Measurements from ENCODE around the gene FAM13A.

FAM13A gene

DNA sequence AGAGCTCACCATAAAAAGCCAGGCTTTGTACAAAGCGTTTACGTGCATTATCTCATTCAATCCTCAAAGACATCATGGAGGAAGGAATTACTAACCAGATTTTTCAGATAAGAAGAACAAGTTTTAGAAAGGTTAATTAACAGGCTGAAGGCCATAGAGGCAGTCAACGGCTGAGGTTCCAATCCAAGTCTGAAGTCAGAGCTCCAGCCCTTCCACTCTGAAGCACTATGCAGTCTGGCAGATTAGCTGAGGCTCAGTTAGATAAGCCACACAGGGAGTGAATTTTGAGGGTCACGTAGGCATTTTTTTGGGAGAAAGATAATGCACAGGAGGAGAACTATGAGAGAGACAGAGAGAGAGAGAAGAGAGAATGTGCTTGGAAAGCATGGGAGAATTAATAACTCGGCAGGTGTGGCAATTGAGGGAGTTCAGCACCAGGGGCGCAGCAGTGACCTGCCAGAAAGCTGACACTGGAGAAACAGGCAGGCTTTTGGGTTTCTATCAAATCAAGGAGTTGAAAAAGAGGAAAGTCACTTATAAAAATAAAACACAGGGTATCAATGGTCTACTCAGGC, 242.9 kb downstream of the FAM13A start:
- Histone ChIP-seq H3K4me3 (ENCODE audit: low read length) (no peak overlapping the region), H4K20me1 (ENCODE audit: control insufficient read depth, insufficient read depth, low read depth, low read length) (no peaks in the 10 kb centered on the region)
- TF ChIP-seq, protein P1, sequence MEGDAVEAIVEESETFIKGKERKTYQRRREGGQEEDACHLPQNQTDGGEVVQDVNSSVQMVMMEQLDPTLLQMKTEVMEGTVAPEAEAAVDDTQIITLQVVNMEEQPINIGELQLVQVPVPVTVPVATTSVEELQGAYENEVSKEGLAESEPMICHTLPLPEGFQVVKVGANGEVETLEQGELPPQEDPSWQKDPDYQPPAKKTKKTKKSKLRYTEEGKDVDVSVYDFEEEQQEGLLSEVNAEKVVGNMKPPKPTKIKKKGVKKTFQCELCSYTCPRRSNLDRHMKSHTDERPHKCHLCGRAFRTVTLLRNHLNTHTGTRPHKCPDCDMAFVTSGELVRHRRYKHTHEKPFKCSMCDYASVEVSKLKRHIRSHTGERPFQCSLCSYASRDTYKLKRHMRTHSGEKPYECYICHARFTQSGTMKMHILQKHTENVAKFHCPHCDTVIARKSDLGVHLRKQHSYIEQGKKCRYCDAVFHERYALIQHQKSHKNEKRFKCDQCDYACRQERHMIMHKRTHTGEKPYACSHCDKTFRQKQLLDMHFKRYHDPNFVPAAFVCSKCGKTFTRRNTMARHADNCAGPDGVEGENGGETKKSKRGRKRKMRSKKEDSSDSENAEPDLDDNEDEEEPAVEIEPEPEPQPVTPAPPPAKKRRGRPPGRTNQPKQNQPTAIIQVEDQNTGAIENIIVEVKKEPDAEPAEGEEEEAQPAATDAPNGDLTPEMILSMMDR (IDR thresholded peaks at IDR 0.05; ENCODE audit: low read depth, low read length, poor library complexity, severe bottlenecking) = peak; percentile 11
- no peak for TF ChIP-seq EZH2phosphoT487 (IDR thresholded peaks at IDR 0.05; ENCODE audit: borderline replicate concordance, low read length)

DNA sequence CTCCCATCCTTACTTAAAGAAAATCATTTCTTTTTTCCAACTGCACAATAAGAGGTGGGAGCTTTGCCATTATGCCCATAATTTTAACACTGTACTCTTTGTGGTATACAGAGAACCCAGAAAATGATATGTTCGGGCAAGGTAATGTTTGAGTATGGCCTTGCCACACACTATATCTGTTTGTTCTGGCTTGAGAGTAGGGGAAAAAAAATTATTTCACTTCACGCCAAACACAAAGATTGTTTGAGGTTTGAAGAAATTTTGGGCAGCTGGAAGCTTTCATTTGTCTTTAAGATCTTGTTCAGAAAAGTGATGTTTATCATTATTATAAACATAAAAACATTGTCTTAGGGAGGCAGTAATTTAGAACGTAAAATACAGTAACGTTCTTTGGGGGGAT, 244.0 kb downstream of the FAM13A start:
- no peaks in the 10 kb centered on the region for H3K9me2 ChIP-seq (replicated peaks; ENCODE audit: control insufficient read depth, low read length)
- H3K79me2 ChIP-seq (ENCODE audit: control insufficient read depth, low read length) = no peaks in the 10 kb centered on the region
- H3K36me3 ChIP-seq (ENCODE audit: control insufficient read depth, low read length) = no peaks in the 10 kb centered on the region
- H3K27me3 ChIP-seq (ENCODE audit: control insufficient read depth, low read length) = peaks cover 10% of the 10 kb centered on the region
- H3K27ac ChIP-seq (ENCODE audit: low read depth, low read length) = no peak overlapping the region
- no peak overlapping the region for H3K4me2 ChIP-seq (ENCODE audit: low read length)
- H3K9me3 ChIP-seq (ENCODE audit: control insufficient read depth, insufficient read depth, low read length) = no peaks in the 10 kb centered on the region
- TF ChIP-seq, protein P1 (IDR thresholded peaks at IDR 0.05; ENCODE audit: low read depth, low read length, poor library complexity, severe bottlenecking) = no peak
- no peak for TF ChIP-seq EZH2phosphoT487 (IDR thresholded peaks at IDR 0.05; ENCODE audit: borderline replicate concordance, low read length)
- H3F3A ChIP-seq (ENCODE audit: control insufficient read depth, insufficient read depth) = no peaks in the 10 kb centered on the region
- H4K20me1 ChIP-seq (ENCODE audit: control insufficient read depth, insufficient read depth, low read depth, low read length) = no peaks in the 10 kb centered on the region
- H3K4me1 ChIP-seq (ENCODE audit: control insufficient read depth, low read length) = no peaks in the 10 kb centered on the region
- no peak overlapping the region for H3K4me3 ChIP-seq (ENCODE audit: low read length)

More for the DNA sequence above, 242.9 kb downstream of the FAM13A start:
- Histone ChIP-seq H3K4me1 (ENCODE audit: control insufficient read depth, low read length) (no peaks in the 10 kb centered on the region), H3F3A (ENCODE audit: control insufficient read depth, insufficient read depth) (no peaks in the 10 kb centered on the region), H3K9me3 (ENCODE audit: control insufficient read depth, insufficient read depth, low read length) (no peaks in the 10 kb centered on the region), H3K27ac (ENCODE audit: low read depth, low read length) (no peak overlapping the region), H3K27me3 (ENCODE audit: control insufficient read depth, low read length) (peaks cover 10% of the 10 kb centered on the region), H3K79me2 (ENCODE audit: control insufficient read depth, low read length) (no peaks in the 10 kb centered on the region), H3K9me2 (replicated peaks; ENCODE audit: control insufficient read depth, low read length) (no peaks in the 10 kb centered on the region), H3K36me3 (ENCODE audit: control insufficient read depth, low read length) (no peaks in the 10 kb centered on the region), H3K4me2 (ENCODE audit: low read length) (no peak overlapping the region)

DNA sequence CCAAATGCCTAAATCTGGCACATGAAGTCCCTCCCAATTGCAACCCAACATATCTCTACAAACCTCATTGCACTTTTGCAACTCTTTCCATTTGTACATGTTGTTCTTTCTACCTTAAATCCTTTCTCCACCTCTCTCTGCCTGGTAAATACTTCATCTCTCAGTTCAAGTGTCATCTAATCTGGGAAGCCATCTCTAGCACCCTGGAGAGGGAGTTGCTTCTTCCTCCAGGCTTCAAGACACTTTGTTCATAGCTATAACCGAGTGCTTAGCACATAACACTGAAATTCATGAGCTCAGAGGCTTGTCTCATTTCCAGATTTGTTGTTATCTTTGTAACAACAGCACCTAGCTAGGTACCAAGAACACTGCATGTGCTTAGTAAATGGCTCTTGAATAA, 244.6 kb downstream of the FAM13A start:
- Histone ChIP-seq H3K4me1 (ENCODE audit: control insufficient read depth, low read length) (no peaks in the 10 kb centered on the region), H3K4me2 (ENCODE audit: low read length) (no peak overlapping the region), H3K4me3 (ENCODE audit: low read length) (no peak overlapping the region), H3K9me2 (replicated peaks; ENCODE audit: control insufficient read depth, low read length) (no peaks in the 10 kb centered on the region), H3K79me2 (ENCODE audit: control insufficient read depth, low read length) (no peaks in the 10 kb centered on the region), H3F3A (ENCODE audit: control insufficient read depth, insufficient read depth) (no peaks in the 10 kb centered on the region), H3K27ac (ENCODE audit: low read depth, low read length) (no peak overlapping the region), H3K36me3 (ENCODE audit: control insufficient read depth, low read length) (no peaks in the 10 kb centered on the region), H4K20me1 (ENCODE audit: control insufficient read depth, insufficient read depth, low read depth, low read length) (no peaks in the 10 kb centered on the region), H3K9me3 (ENCODE audit: control insufficient read depth, insufficient read depth, low read length) (no peaks in the 10 kb centered on the region), H3K27me3 (ENCODE audit: control insufficient read depth, low read length) (peaks cover 7% of the 10 kb centered on the region; the same call in 1 of the 2 replicates)
- no peak for TF ChIP-seq EZH2phosphoT487 (IDR thresholded peaks at IDR 0.05; ENCODE audit: borderline replicate concordance, low read length)
- TF ChIP-seq, protein P1 (IDR thresholded peaks at IDR 0.05; ENCODE audit: low read depth, low read length, poor library complexity, severe bottlenecking) = no peak

All from DOHH2 (cell line).